ENCODE measurements around the gene CFAP299.
"Not testable (repeated sequence)": the region's sequence is repeated elsewhere in the genome, so short reads cannot be mapped to it uniquely, and the experiment has no call there.

CFAP299 gene

GRCh38 chr4:80335554-80336358 lies at the start of gene CFAP299:
Gene CFAP299, plus strand, starts transcription at chr4:80335730.
- no peak for DNase-seq

- no peak for DNase-seq
These were observed 49.1 kb upstream of the CFAP299 start for GRCh38 chr4:80286451-80286850.

GRCh38 chr4:80290665-80291064 lies 44.9 kb upstream of the CFAP299 start:
- not testable (repeated sequence) for DNase-seq

- DNase-seq: no peak
These were observed 41.3 kb upstream of the CFAP299 start for GRCh38 chr4:80294206-80294605.

- no peak for DNase-seq
These were observed 40.2 kb upstream of the CFAP299 start for GRCh38 chr4:80295336-80295735.

GRCh38 chr4:80295826-80296225 lies 39.7 kb upstream of the CFAP299 start:
- DNase-seq: no peak

- no peak for DNase-seq
These were observed 33.6 kb upstream of the CFAP299 start for GRCh38 chr4:80301884-80302283.

- no peak for DNase-seq
These were observed 32.8 kb upstream of the CFAP299 start for GRCh38 chr4:80302616-80303223.

GRCh38 chr4:80305466-80305865 lies 30.1 kb upstream of the CFAP299 start:
- no peak for DNase-seq

- DNase-seq: no peak
These were observed 29.3 kb upstream of the CFAP299 start for GRCh38 chr4:80306260-80306659.

GRCh38 chr4:80307183-80307735 lies 28.3 kb upstream of the CFAP299 start:
- no peak for DNase-seq

- DNase-seq: no peak
These were observed 27.6 kb upstream of the CFAP299 start for GRCh38 chr4:80307774-80308465.

GRCh38 chr4:80308466-80308822 lies 27.1 kb upstream of the CFAP299 start:
- DNase-seq: no peak

- DNase-seq: no peak
These were observed 26.1 kb upstream of the CFAP299 start for GRCh38 chr4:80309294-80310004.

- no peak for DNase-seq
These were observed 24.4 kb upstream of the CFAP299 start for GRCh38 chr4:80311130-80311529.

GRCh38 chr4:80312124-80312523 lies 23.4 kb upstream of the CFAP299 start:
- no peak for DNase-seq

GRCh38 chr4:80313627-80314026 lies 21.9 kb upstream of the CFAP299 start:
- DNase-seq: no peak

GRCh38 chr4:80315848-80316247 lies 19.7 kb upstream of the CFAP299 start:
- not testable (repeated sequence) for DNase-seq

- DNase-seq: no peak
These were observed 14.2 kb upstream of the CFAP299 start for GRCh38 chr4:80321341-80321740.

GRCh38 chr4:80321776-80322175 lies 13.8 kb upstream of the CFAP299 start:
- DNase-seq: no peak

GRCh38 chr4:80322716-80323115 lies 12.8 kb upstream of the CFAP299 start:
- no peak for DNase-seq

GRCh38 chr4:80324171-80324570 lies 11.4 kb upstream of the CFAP299 start:
- no peak for DNase-seq

GRCh38 chr4:80331693-80332092 lies 3.8 kb upstream of the CFAP299 start:
- no peak for DNase-seq

Measured in NCI-H1694 (cell line).